ENCODE measurements around the gene SYNGR4.

GRCh38 chr19:48421548-48421947 lies 57.4 kb downstream of the SYNGR4 start:
- TF ChIP-seq CTCF (IDR thresholded peaks at IDR 0.05; ENCODE audit: borderline replicate concordance, extremely low read depth, low read length, poor library complexity, severe bottlenecking), result no peak
- no peak for TF ChIP-seq EZH2 (IDR thresholded peaks at IDR 0.05; ENCODE audit: borderline replicate concordance, low read depth, low read length, severe bottlenecking)

All from DND-41 (cell line).